Ishikawa (cell line): ENCODE data around the gene SUMF2.

Source experiments
- CEBPB ChIP-seq: IDR thresholded peaks from 2 replicates; pipeline ENCODE4 v1.6.1; 2012
- CREB1 ChIP-seq: IDR thresholded peaks from 2 replicates; pipeline ENCODE4 v1.6.1; 2012; ENCODE audit warnings: low read depth
- EGR1 ChIP-seq: IDR thresholded peaks from 2 replicates; pipeline ENCODE4 v1.6.1; 2012
- EP300 ChIP-seq: IDR thresholded peaks from 2 replicates; pipeline ENCODE4 v1.6.1; 2012; ENCODE audit warnings: borderline replicate concordance
- FOXM1 ChIP-seq: IDR thresholded peaks from 2 replicates; pipeline ENCODE4 v1.6.1; 2012; ENCODE audit warnings: low read depth, borderline replicate concordance
- MAX ChIP-seq: IDR thresholded peaks from 2 replicates; pipeline ENCODE4 v1.6.1; 2012
- NFIC ChIP-seq: IDR thresholded peaks from 2 replicates; pipeline ENCODE4 v1.6.1; 2012
- RAD21 ChIP-seq: IDR thresholded peaks from 2 replicates; pipeline ENCODE4 v1.6.1; 2012; ENCODE audit warnings: low read depth
- REST ChIP-seq: IDR thresholded peaks from 2 replicates; pipeline ENCODE4 v1.6.1; 2012; ENCODE audit warnings: low read depth, mild to moderate bottlenecking
- TAF1 ChIP-seq: IDR thresholded peaks from 2 replicates; pipeline ENCODE4 v1.6.1; 2012; ENCODE audit warnings: low read depth, mild to moderate bottlenecking
- TCF12 ChIP-seq: IDR thresholded peaks from 2 replicates; pipeline ENCODE4 v1.6.1; 2012; ENCODE audit warnings: low read depth
- TEAD4 ChIP-seq: IDR thresholded peaks from 2 replicates; pipeline ENCODE4 v1.6.1; 2012
- YY1 ChIP-seq: IDR thresholded peaks from 2 replicates; pipeline ENCODE4 v1.6.1; 2012; ENCODE audit warnings: low read depth
- ZBTB7A ChIP-seq: IDR thresholded peaks from 2 replicates; pipeline ENCODE4 v1.6.1; 2012; ENCODE audit warnings: low read depth
- TF ChIP-seq, protein P1 (sequence below): IDR thresholded peaks from 2 replicates; pipeline ENCODE4 v1.6.1; 2012

The SUMF2 gene

GRCh38 chr7:56086761-56087160 is 22.7 kb downstream of the SUMF2 start:
- no peak for TF ChIP-seq TCF12

DNA sequence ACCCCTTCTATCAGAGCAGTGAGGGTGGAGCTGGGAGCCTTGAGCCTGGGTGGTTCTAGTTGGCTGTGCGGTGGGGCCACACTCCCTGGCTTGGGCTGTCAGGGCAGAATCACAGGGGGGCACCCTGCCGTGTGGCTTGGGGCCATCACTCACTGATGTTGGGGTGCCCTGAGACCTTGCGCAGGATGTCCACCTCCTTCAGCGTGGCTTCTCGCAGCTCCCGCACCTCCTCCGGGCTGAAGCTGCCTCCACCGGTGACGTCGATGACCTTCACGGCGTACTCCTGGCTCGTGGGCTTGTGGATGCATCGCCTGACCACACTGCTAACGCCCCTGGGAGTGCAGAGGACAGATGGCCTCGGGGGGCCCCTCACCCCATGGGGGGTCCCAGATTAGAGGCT is 23.4 kb downstream of the SUMF2 start:
- TF ChIP-seq EGR1 (no peak), TCF12 (no peak), ZBTB7A (no peak), RAD21 (no peak), FOXM1 (no peak), EP300 (no peak), MAX (no peak), CREB1 (no peak), TEAD4 (no peak)

GRCh38 chr7:56091591-56091990 is 27.5 kb downstream of the SUMF2 start:
- no peak for TF ChIP-seq TEAD4
- no peak for TF ChIP-seq EGR1
- TF ChIP-seq, protein P1, sequence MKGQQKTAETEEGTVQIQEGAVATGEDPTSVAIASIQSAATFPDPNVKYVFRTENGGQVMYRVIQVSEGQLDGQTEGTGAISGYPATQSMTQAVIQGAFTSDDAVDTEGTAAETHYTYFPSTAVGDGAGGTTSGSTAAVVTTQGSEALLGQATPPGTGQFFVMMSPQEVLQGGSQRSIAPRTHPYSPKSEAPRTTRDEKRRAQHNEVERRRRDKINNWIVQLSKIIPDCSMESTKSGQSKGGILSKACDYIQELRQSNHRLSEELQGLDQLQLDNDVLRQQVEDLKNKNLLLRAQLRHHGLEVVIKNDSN = no peak
- no peak for TF ChIP-seq TAF1
- no peak for TF ChIP-seq ZBTB7A
- TF ChIP-seq MAX = no peak
- no peak for TF ChIP-seq CREB1
- TF ChIP-seq CEBPB = no peak
- TF ChIP-seq NFIC = no peak
- no peak for TF ChIP-seq YY1
- no peak for TF ChIP-seq FOXM1
- TF ChIP-seq REST = no peak
- TF ChIP-seq TCF12 = no peak
- no peak for TF ChIP-seq RAD21
- no peak for TF ChIP-seq EP300

- peak; percentile 78 for TF ChIP-seq RAD21
- no peak for TF ChIP-seq CREB1
- no peak for TF ChIP-seq EP300
- peak; percentile 92 for TF ChIP-seq NFIC
- no peak for TF ChIP-seq TCF12
These were observed 28.9 kb downstream of the SUMF2 start, which contains the start of gene PHKG1 for GRCh38 chr7:56092789-56093531. TSS of gene PHKG1 (minus strand) at chr7:56092952. CDS start at chr7:56088941, 4,011 bp downstream.

DNA sequence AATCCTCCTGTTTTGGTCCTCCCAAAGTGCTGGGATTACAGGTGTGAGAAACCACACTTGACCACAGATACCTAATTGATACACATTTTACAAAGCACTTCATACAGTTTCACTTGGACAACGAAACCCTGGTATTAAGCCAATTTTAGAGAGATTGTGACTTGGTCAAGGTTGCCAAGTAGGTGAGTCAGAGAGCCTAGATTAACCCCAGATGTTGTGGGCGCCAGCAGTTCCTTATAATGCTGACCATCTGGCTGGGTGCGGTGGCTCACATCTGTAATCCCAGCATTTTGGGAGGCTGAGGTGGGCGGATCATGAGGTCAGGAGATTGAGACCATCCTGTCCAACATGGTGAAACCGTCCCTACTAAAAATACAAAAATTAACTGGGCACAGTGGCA is 33.6 kb downstream of the SUMF2 start:
- no peak for TF ChIP-seq TEAD4
- no peak for TF ChIP-seq ZBTB7A
- TF ChIP-seq EGR1 = no peak

- TF ChIP-seq TAF1 (no peak), REST (no peak), EGR1 (no peak), RAD21 (no peak), CREB1 (no peak), YY1 (no peak), MAX (no peak), FOXM1 (no peak), TCF12 (no peak), NFIC (no peak), EP300 (no peak), ZBTB7A (no peak), TEAD4 (no peak), CEBPB (no peak)
- TF ChIP-seq, protein P1 = no peak
These were observed 35.6 kb downstream of the SUMF2 start for GRCh38 chr7:56099653-56100052.
